Gastroesophageal sphincter (tissue), 3 donors: ENCODE measurements around the gene SMG6.

Source experiments
- EP300 ChIP-seq: sonication (generic); formaldehyde crosslinking; IDR thresholded peaks from one replicate; pipeline ENCODE4 v1.6.1; 2017; ENCODE audit warnings: antibody characterized with exemption, mild to moderate bottlenecking
- POLR2A ChIP-seq, 2 donors: fragments of 450-650 bp; IDR thresholded peaks; one replicate each; pipeline ENCODE4 v1.6.1; 2017; ENCODE audit warnings: antibody characterized with exemption in 2 of 2, mild to moderate bottlenecking in 2 of 2, moderate library complexity in 1 of 2
- POLR2AphosphoS5 ChIP-seq: sonication (generic); formaldehyde crosslinking; IDR thresholded peaks from one replicate; pipeline ENCODE4 v1.6.1; 2017; ENCODE audit warnings: antibody characterized with exemption
- TF ChIP-seq, protein P1 (sequence below), 4 experiments: fragments of 200-600 bp in 2 of 4; fragments of 450-650 bp in 2 of 4; sonication (generic) in 1 of 4; IDR thresholded peaks; one replicate each; pipeline ENCODE4 v1.5.1; 2017 to 2019; ENCODE audit warnings: antibody characterized with exemption in 4 of 4, mild to moderate bottlenecking in 2 of 4, moderate library complexity in 2 of 4

DNA sequence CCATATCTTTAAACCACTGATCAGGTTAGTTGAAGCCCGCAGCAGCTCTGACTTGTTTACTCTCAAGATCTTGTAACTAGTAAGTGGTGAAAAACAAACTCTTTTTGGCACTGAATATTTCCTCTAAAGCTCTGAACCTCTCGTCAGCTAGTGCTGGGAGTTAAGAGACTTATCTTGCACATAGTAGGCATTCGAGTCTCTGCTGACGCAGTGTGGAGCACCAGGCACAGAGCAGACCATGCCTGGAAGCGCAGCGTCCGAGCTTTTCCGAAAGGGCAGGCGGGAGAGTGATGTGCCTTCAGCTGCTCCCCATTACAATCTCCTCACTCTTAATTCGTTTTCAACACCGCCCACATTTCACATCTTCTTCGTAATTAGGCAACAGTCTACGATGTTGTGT is 63.0 kb downstream of the SMG6 start:
- TF ChIP-seq, protein P1, sequence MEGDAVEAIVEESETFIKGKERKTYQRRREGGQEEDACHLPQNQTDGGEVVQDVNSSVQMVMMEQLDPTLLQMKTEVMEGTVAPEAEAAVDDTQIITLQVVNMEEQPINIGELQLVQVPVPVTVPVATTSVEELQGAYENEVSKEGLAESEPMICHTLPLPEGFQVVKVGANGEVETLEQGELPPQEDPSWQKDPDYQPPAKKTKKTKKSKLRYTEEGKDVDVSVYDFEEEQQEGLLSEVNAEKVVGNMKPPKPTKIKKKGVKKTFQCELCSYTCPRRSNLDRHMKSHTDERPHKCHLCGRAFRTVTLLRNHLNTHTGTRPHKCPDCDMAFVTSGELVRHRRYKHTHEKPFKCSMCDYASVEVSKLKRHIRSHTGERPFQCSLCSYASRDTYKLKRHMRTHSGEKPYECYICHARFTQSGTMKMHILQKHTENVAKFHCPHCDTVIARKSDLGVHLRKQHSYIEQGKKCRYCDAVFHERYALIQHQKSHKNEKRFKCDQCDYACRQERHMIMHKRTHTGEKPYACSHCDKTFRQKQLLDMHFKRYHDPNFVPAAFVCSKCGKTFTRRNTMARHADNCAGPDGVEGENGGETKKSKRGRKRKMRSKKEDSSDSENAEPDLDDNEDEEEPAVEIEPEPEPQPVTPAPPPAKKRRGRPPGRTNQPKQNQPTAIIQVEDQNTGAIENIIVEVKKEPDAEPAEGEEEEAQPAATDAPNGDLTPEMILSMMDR (IDR thresholded peaks at IDR 0.05): no peak
- TF ChIP-seq EP300 (no peak), POLR2A (IDR thresholded peaks at IDR 0.05) (no peak), POLR2AphosphoS5 (no peak)
